Mucosa of gallbladder (tissue), 1 donor: ENCODE measurements around the gene PPP3CB. TPM values are rescaled to one million over a fixed set of nuclear protein-coding genes. Genes with fewer than 3 reads are reported as not detected.

Source experiments
- DNase-seq: peaks from one replicate; pipeline ENCODE4 v3.0.0-alpha.2; 2020; ENCODE audit warnings: low spot score
- total RNA-seq: library from RNA; stranded (reverse); gene quantifications from one replicate; pipeline ENCODE4 v1.2.1, GENCODE V29; 2021
- donor health status: DM: no; HTN: no; CAD: no.

Gene PPP3CB
- total RNA-seq, 1 donor from 2014 or later = 46.4 TPM

GRCh38 chr10:73480158-73480557, 15.7 kb downstream of the PPP3CB start:
- DNase-seq = no peak

- no peak for DNase-seq
These were observed 17.2 kb downstream of the PPP3CB start for GRCh38 chr10:73478636-73479035.

GRCh38 chr10:73471226-73471625, 24.6 kb downstream of the PPP3CB start:
- DNase-seq = no peak

GRCh38 chr10:73469579-73469978, 26.2 kb downstream of the PPP3CB start:
- DNase-seq = no peak

GRCh38 chr10:73467206-73467605, 28.6 kb downstream of the PPP3CB start:
- DNase-seq = no peak

GRCh38 chr10:73465978-73466726, 29.7 kb downstream of the PPP3CB start:
- DNase-seq = no peak

GRCh38 chr10:73460897-73461296, 34.9 kb downstream of the PPP3CB start:
- no peak for DNase-seq

GRCh38 chr10:73459683-73460314, 36.0 kb downstream of the PPP3CB start:
- DNase-seq = no peak

GRCh38 chr10:73456187-73456890, 39.5 kb downstream of the PPP3CB start:
- DNase-seq = no peak

GRCh38 chr10:73449113-73449512, 46.7 kb downstream of the PPP3CB start:
- DNase-seq = no peak

- no peak for DNase-seq
These were observed 47.4 kb downstream of the PPP3CB start for GRCh38 chr10:73448384-73448783.

GRCh38 chr10:73446926-73447325, 48.9 kb downstream of the PPP3CB start:
- DNase-seq = no peak

GRCh38 chr10:73444457-73444856, 51.4 kb downstream of the PPP3CB start:
- DNase-seq = no peak

GRCh38 chr10:73439605-73440312, 56.1 kb downstream of the PPP3CB start:
- no peak for DNase-seq

GRCh38 chr10:73439055-73439454, 56.8 kb downstream of the PPP3CB start:
- DNase-seq = no peak

- no peak for DNase-seq
These were observed 62.3 kb downstream of the PPP3CB start, which contains the start of gene MSS51 for GRCh38 chr10:73433538-73433867. MSS51 (minus strand) TSS chr10:73433561; CDS start chr10:73428284, 5,277 bp downstream.

GRCh38 chr10:73432646-73433537, 62.9 kb downstream of the PPP3CB start:
- no peak for DNase-seq

GRCh38 chr10:73426318-73426717, 69.5 kb downstream of the PPP3CB start:
- DNase-seq = no peak

- DNase-seq = no peak
These were observed 71.3 kb downstream of the PPP3CB start for GRCh38 chr10:73424478-73424877.

GRCh38 chr10:73423309-73423708, 72.5 kb downstream of the PPP3CB start:
- no peak for DNase-seq

- DNase-seq = no peak
These were observed 79.3 kb downstream of the PPP3CB start for GRCh38 chr10:73416571-73416970.
